GM21447 (cell line): ENCODE results near the gene CNOT3.
A peak's percentile ranks its signal among the peaks of the same experiment; 100 is the strongest.
"Not testable (repeated sequence)": the region's sequence is repeated elsewhere in the genome, so short reads cannot be mapped to it uniquely, and the experiment has no call there.

ENCODE experiments used
- ATAC-seq: cut with Tn5 transposase; IDR thresholded peaks from one replicate; pipeline ENCODE4 v1.9.1; 2021; ENCODE audit not compliant: unreplicated experiment

The CNOT3 gene

GRCh38 chr19:54165222-54165621 is 27.7 kb downstream of the CNOT3 start:
- no peak for ATAC-seq

- ATAC-seq, result no peak
Measured at GRCh38 chr19:54168174-54168917, 30.8 kb downstream of the CNOT3 start.

- ATAC-seq, result no peak
Measured at GRCh38 chr19:54169149-54169740, 31.7 kb downstream of the CNOT3 start.

GRCh38 chr19:54171736-54172431 is 34.3 kb downstream of the CNOT3 start:
- ATAC-seq, result not testable (repeated sequence)

- ATAC-seq, result no peak
Measured at GRCh38 chr19:54172471-54173358, 35.2 kb downstream of the CNOT3 start, which contains the start of gene TMC4. Gene TMC4 (minus strand): TSS chr19:54173160. CDS start chr19:54173117, 43 bp downstream.

GRCh38 chr19:54173359-54173699 is 35.8 kb downstream of the CNOT3 start:
- ATAC-seq, result no peak

- no peak for ATAC-seq
Measured at GRCh38 chr19:54173951-54174834, 36.6 kb downstream of the CNOT3 start.

- no peak for ATAC-seq
Measured at GRCh38 chr19:54178581-54179261, 41.2 kb downstream of the CNOT3 start.

GRCh38 chr19:54179262-54179852 is 41.8 kb downstream of the CNOT3 start:
- no peak for ATAC-seq

GRCh38 chr19:54179921-54180461 is 42.4 kb downstream of the CNOT3 start:
- ATAC-seq, result no peak

- no peak for ATAC-seq
Measured at GRCh38 chr19:54180691-54181091, 43.1 kb downstream of the CNOT3 start.

GRCh38 chr19:54181894-54182293 is 44.3 kb downstream of the CNOT3 start:
- ATAC-seq, result not testable (repeated sequence)

GRCh38 chr19:54183431-54183830 is 45.9 kb downstream of the CNOT3 start:
- ATAC-seq, result no peak

- no peak for ATAC-seq
Measured at GRCh38 chr19:54186351-54186750, 48.8 kb downstream of the CNOT3 start.

GRCh38 chr19:54186934-54187381 is 49.4 kb downstream of the CNOT3 start:
- no peak for ATAC-seq

GRCh38 chr19:54188215-54188871 is 50.8 kb downstream of the CNOT3 start:
- no peak for ATAC-seq

GRCh38 chr19:54189145-54189734 is 51.7 kb downstream of the CNOT3 start, which contains the start of gene MBOAT7:
Gene MBOAT7 (minus strand): TSS chr19:54189580. CDS start chr19:54188508, 1,072 bp downstream.
- peak; percentile 10 for ATAC-seq
